HEK293 (cell line): ENCODE measurements around the gene SPECC1L.
A peak's percentile ranks its signal among the peaks of the same experiment; 100 is the strongest.

Source experiments
- EGR2 ChIP-seq: fragments of 450-650 bp; formaldehyde crosslinking; IDR thresholded peaks from 2 replicates; pipeline ENCODE4 v1.5.1; 2016; ENCODE audit warnings: low read depth, missing biosample characterization, missing genetic modification characterization
- GFI1B ChIP-seq: fragments of 450-650 bp; formaldehyde crosslinking; IDR thresholded peaks from 2 replicates; pipeline ENCODE4 v1.5.1; 2016; ENCODE audit warnings: missing biosample characterization, missing genetic modification characterization
- MEIS1 ChIP-seq: sonication (generic); formaldehyde crosslinking; IDR thresholded peaks from 2 replicates; pipeline ENCODE4 v1.8.1; 2022; ENCODE audit warnings: missing genetic modification reagents, mild to moderate bottlenecking, borderline replicate concordance
- REST ChIP-seq: fragments of 450-650 bp; formaldehyde crosslinking; IDR thresholded peaks from 2 replicates; pipeline ENCODE4 v1.5.1; 2016; ENCODE audit warnings: missing biosample characterization, missing genetic modification characterization
- YY1 ChIP-seq: fragments of 450-650 bp; formaldehyde crosslinking; IDR thresholded peaks from 2 replicates; pipeline ENCODE4 v1.5.1; 2018; ENCODE audit warnings: missing biosample characterization, missing genetic modification characterization
- ZNF114 ChIP-seq: fragments of 450-650 bp; formaldehyde crosslinking; IDR thresholded peaks from 2 replicates; pipeline ENCODE4 v1.5.0; 2017; ENCODE audit warnings: missing biosample characterization, missing genetic modification characterization
- ZNF174 ChIP-seq: fragments of 450-650 bp; formaldehyde crosslinking; IDR thresholded peaks from 2 replicates; pipeline ENCODE4 v1.5.0; 2017; ENCODE audit warnings: missing biosample characterization, mild to moderate bottlenecking, missing genetic modification characterization
- ZNF423 ChIP-seq: fragments of 450-650 bp; formaldehyde crosslinking; IDR thresholded peaks from 2 replicates; pipeline ENCODE4 v1.5.1; 2016; ENCODE audit warnings: missing biosample characterization, missing genetic modification characterization
- ZNF449 ChIP-seq: fragments of 450-650 bp; formaldehyde crosslinking; IDR thresholded peaks from 2 replicates; pipeline ENCODE4 v1.5.1; 2017; ENCODE audit warnings: missing biosample characterization, mild to moderate bottlenecking, missing genetic modification characterization, moderate library complexity
- ZNF501 ChIP-seq: fragments of 450-650 bp; formaldehyde crosslinking; IDR thresholded peaks from 2 replicates; pipeline ENCODE4 v1.5.1; 2016; ENCODE audit warnings: missing biosample characterization, missing genetic modification characterization
- TF ChIP-seq, protein P1 (sequence below): fragments of 450-650 bp; formaldehyde crosslinking; IDR thresholded peaks from 2 replicates; pipeline ENCODE4 v1.5.1; 2016; ENCODE audit warnings: missing biosample characterization, missing genetic modification characterization
- TF ChIP-seq, protein P2 (sequence below): fragments of 450-650 bp; formaldehyde crosslinking; IDR thresholded peaks from 2 replicates; pipeline ENCODE4 v1.5.1; 2016; ENCODE audit warnings: missing biosample characterization, missing genetic modification characterization, low read depth

- peak; percentile 81 for TF ChIP-seq EGR2 (tag by site-specific recombination)
- no peak for TF ChIP-seq ZNF114
- TF ChIP-seq, protein P1, sequence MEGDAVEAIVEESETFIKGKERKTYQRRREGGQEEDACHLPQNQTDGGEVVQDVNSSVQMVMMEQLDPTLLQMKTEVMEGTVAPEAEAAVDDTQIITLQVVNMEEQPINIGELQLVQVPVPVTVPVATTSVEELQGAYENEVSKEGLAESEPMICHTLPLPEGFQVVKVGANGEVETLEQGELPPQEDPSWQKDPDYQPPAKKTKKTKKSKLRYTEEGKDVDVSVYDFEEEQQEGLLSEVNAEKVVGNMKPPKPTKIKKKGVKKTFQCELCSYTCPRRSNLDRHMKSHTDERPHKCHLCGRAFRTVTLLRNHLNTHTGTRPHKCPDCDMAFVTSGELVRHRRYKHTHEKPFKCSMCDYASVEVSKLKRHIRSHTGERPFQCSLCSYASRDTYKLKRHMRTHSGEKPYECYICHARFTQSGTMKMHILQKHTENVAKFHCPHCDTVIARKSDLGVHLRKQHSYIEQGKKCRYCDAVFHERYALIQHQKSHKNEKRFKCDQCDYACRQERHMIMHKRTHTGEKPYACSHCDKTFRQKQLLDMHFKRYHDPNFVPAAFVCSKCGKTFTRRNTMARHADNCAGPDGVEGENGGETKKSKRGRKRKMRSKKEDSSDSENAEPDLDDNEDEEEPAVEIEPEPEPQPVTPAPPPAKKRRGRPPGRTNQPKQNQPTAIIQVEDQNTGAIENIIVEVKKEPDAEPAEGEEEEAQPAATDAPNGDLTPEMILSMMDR (tag by site-specific recombination), result no peak
- TF ChIP-seq ZNF449, result no peak
- TF ChIP-seq REST, result no peak
- TF ChIP-seq ZNF501, result no peak
- TF ChIP-seq YY1, result no peak
- TF ChIP-seq ZNF423 (tag by site-specific recombination), result 0 out of 2 replicates have a peak, but pooled peaks have one; percentile 17
- no peak for TF ChIP-seq MEIS1 (CRISPR knock-in tag)
- TF ChIP-seq ZNF174 (tag by site-specific recombination), result no peak
- no peak for TF ChIP-seq GFI1B (tag by site-specific recombination)
- TF ChIP-seq, protein P2, sequence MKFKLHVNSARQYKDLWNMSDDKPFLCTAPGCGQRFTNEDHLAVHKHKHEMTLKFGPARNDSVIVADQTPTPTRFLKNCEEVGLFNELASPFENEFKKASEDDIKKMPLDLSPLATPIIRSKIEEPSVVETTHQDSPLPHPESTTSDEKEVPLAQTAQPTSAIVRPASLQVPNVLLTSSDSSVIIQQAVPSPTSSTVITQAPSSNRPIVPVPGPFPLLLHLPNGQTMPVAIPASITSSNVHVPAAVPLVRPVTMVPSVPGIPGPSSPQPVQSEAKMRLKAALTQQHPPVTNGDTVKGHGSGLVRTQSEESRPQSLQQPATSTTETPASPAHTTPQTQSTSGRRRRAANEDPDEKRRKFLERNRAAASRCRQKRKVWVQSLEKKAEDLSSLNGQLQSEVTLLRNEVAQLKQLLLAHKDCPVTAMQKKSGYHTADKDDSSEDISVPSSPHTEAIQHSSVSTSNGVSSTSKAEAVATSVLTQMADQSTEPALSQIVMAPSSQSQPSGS (tag by site-specific recombination), result no peak
Measured at GRCh38 chr22:24432059-24432853, 161.6 kb downstream of the SPECC1L start.
